DND-41 (cell line): Measurements from ENCODE around the gene FLRT1.

Source experiments
- ATAC-seq: fragments of 200-7000 bp; cut with Tn5 transposase; 3 replicates; pipeline ENCODE4 v1.9.1; 2021; ENCODE audit warnings: low read depth; ENCODE audit not compliant: insufficient read depth
- DNase-seq: peaks from one replicate; pipeline ENCODE4 v3.0.0-alpha.2; 2020
- H2AFZ ChIP-seq: 2 replicates; pipeline ENCODE4 v1.6.0; 2012; ENCODE audit warnings: low read depth, low read length
- H3K27ac ChIP-seq: 2 replicates; pipeline ENCODE4 v1.5.1; 2012; ENCODE audit warnings: low read length, inconsistent platforms
- H3K27me3 ChIP-seq: fragments of 200-600 bp; sonication (generic); 2 replicates; pipeline ENCODE4 v1.6.0; 2012; ENCODE audit warnings: low read length, mild to moderate bottlenecking, inconsistent platforms; ENCODE audit not compliant: insufficient read depth, poor library complexity
- H3K36me3 ChIP-seq: 2 replicates; pipeline ENCODE4 v1.5.1; 2012; ENCODE audit warnings: low read length, inconsistent platforms; ENCODE audit not compliant: insufficient read depth
- H3K4me1 ChIP-seq: 2 replicates; pipeline ENCODE4 v1.5.1; 2012; ENCODE audit warnings: mild to moderate bottlenecking, low read length; ENCODE audit not compliant: insufficient read depth
- H3K4me2 ChIP-seq: 2 replicates; pipeline ENCODE4 v1.6.0; 2012; ENCODE audit warnings: mild to moderate bottlenecking, moderate library complexity, low read length, inconsistent platforms; ENCODE audit not compliant: insufficient read depth
- H3K4me3 ChIP-seq, 2 experiments: fragments of 200-600 bp in 1 of 2; shearing (Covaris generic) in 1 of 2; 2 replicates each; pipeline ENCODE4 v1.5.1; 2012 to 2016; ENCODE audit warnings: inconsistent platforms in 2 of 2, low read length in 2 of 2, mild to moderate bottlenecking in 2 of 2, low read depth in 1 of 2, moderate library complexity in 1 of 2
- H3K79me2 ChIP-seq: 2 replicates; pipeline ENCODE4 v1.6.0; 2012; ENCODE audit warnings: low read length, inconsistent platforms; ENCODE audit not compliant: insufficient read depth
- H3K9ac ChIP-seq: 2 replicates; pipeline ENCODE4 v1.6.0; 2012; ENCODE audit warnings: low read depth, mild to moderate bottlenecking, inconsistent platforms, low read length, moderate library complexity
- H3K9me3 ChIP-seq: 2 replicates; pipeline ENCODE4 v1.5.1; 2012; ENCODE audit warnings: low read length, moderate library complexity, mild to moderate bottlenecking, inconsistent platforms; ENCODE audit not compliant: insufficient read depth, severe bottlenecking
- H4K20me1 ChIP-seq: 2 replicates; pipeline ENCODE4 v1.6.0; 2012; ENCODE audit warnings: low read length; ENCODE audit not compliant: insufficient read depth
- EZH2 ChIP-seq: IDR thresholded peaks from 3 replicates; pipeline ENCODE4 v1.6.1; 2012; ENCODE audit warnings: borderline replicate concordance, low read depth, mild to moderate bottlenecking, moderate library complexity, low read length, inconsistent platforms; ENCODE audit not compliant: severe bottlenecking
- TF ChIP-seq, protein P1 (sequence below): IDR thresholded peaks from 2 replicates; pipeline ENCODE4 v1.5.1; 2012; ENCODE audit warnings: borderline replicate concordance, low read length, moderate library complexity, mild to moderate bottlenecking; ENCODE audit not compliant: poor library complexity, severe bottlenecking; ENCODE audit errors: extremely low read depth

FLRT1 gene

DNA sequence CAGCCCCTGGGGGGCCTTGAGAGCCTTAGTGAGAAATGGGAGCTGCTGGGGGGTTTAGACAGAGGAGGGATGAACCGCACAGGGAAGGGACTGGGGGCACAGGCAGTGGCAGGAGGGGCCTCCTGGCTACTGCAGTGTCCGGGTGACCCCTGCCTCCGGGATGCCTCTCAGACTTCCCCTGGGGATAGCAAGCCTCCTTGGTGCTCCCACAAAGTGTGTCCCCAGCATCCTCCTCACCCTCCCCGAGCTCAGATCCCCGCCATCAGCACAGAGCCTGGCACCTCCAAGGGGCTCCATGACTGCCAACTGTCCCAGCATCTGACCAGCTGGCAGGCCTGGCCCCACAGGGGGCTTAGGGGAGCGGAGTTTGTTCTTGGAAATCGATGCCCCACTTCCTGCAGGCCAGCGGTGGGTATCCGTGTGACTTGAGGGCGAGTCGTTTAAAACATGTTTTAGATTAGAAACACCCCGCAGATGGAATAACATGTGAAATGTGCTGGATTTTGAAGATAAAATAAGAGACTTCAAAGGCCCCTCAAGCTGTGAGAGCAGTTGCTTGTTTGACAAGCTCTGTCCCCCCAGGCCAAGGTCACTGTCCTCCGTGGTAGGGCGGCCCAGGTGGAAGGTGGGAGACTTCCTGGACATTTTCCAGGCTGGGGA, 13.5 kb upstream of the FLRT1 start:
- Histone ChIP-seq H3K4me1 (no peaks in the 10 kb centered on the region), H3K9ac (no peak overlapping the region), H3K79me2 (no peaks in the 10 kb centered on the region), H3K4me2 (no peak overlapping the region), H3K9me3 (no peaks in the 10 kb centered on the region), H3K36me3 (no peaks in the 10 kb centered on the region), H4K20me1 (peaks cover 45% of the 10 kb centered on the region), H3K4me3 (no peak overlapping the region), H3K27ac (no peak overlapping the region), H2AFZ (no peak overlapping the region), H3K27me3 (no peaks in the 10 kb centered on the region)
- no peak for DNase-seq
- no peak for ATAC-seq
- TF ChIP-seq, protein P1, sequence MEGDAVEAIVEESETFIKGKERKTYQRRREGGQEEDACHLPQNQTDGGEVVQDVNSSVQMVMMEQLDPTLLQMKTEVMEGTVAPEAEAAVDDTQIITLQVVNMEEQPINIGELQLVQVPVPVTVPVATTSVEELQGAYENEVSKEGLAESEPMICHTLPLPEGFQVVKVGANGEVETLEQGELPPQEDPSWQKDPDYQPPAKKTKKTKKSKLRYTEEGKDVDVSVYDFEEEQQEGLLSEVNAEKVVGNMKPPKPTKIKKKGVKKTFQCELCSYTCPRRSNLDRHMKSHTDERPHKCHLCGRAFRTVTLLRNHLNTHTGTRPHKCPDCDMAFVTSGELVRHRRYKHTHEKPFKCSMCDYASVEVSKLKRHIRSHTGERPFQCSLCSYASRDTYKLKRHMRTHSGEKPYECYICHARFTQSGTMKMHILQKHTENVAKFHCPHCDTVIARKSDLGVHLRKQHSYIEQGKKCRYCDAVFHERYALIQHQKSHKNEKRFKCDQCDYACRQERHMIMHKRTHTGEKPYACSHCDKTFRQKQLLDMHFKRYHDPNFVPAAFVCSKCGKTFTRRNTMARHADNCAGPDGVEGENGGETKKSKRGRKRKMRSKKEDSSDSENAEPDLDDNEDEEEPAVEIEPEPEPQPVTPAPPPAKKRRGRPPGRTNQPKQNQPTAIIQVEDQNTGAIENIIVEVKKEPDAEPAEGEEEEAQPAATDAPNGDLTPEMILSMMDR, result no peak

GRCh38 chr11:64023712-64024710, 11.7 kb upstream of the FLRT1 start:
- Histone ChIP-seq H3K36me3 (no peaks in the 10 kb centered on the region), H3K4me2 (no peak overlapping the region), H3K27me3 (no peaks in the 10 kb centered on the region), H3K4me1 (no peaks in the 10 kb centered on the region), H4K20me1 (peaks cover 48% of the 10 kb centered on the region), H3K79me2 (no peaks in the 10 kb centered on the region), H3K9ac (no peak overlapping the region), H2AFZ (no peak overlapping the region), H3K27ac (no peak overlapping the region), H3K9me3 (no peaks in the 10 kb centered on the region), H3K4me3 (no peak overlapping the region)
- ATAC-seq (no peak), DNase-seq (no peak)
- TF ChIP-seq, protein P1, result no peak
- no peak for TF ChIP-seq EZH2

DNA sequence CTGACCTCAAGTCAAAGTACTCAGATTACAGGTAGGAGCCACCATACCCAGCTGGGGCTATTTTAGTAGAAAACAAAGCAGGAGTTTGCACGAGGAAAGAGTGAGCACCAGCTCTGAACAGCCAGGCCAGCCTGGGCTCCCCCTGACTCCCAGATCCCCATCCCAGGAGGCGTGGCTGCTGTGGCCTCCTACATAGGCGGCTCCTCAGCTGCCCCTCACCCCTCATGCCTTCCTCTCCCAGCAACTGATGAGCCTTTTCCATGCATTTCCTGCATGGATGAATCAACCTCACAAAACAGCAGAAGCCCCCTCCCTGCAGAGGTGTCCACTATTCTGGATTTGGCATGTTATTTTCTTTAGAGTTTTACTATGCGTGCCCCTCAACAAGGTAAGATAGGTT, 10.5 kb upstream of the FLRT1 start:
- H3K27me3 ChIP-seq, result no peaks in the 10 kb centered on the region
- H2AFZ ChIP-seq, result no peak overlapping the region
- no peak overlapping the region for H3K4me2 ChIP-seq
- no peaks in the 10 kb centered on the region for H3K36me3 ChIP-seq
- H3K9me3 ChIP-seq, result no peaks in the 10 kb centered on the region
- H3K4me3 ChIP-seq, result no peak overlapping the region
- no peak overlapping the region for H3K27ac ChIP-seq
- no peaks in the 10 kb centered on the region for H3K4me1 ChIP-seq
- no peaks in the 10 kb centered on the region for H3K79me2 ChIP-seq
- ATAC-seq, result no peak
- peaks cover 50% of the 10 kb centered on the region for H4K20me1 ChIP-seq
- no peak for TF ChIP-seq EZH2
- TF ChIP-seq, protein P1, result no peak
- DNase-seq, result no peak
- H3K9ac ChIP-seq, result no peak overlapping the region
